Urothelium cell line (cell line): ENCODE results near the gene HDX.
"Not testable (repeated sequence)": the region's sequence is repeated elsewhere in the genome, so short reads cannot be mapped to it uniquely, and the experiment has no call there.

ENCODE experiments used
- DNase-seq: peaks from one replicate; pipeline ENCODE4 v3.0.0; 2011; ENCODE audit warnings: low spot score, mixed read lengths
- FAIRE-seq: peaks from 2 replicates; lab custom pipeline; 2011; peaks lifted over from hg19 to GRCh38; lab: Jason Lieb, UNC

HDX gene

GRCh38 chrX:84340968-84341367 lies 161.3 kb downstream of the HDX start:
- no peak for FAIRE-seq
- no peak for DNase-seq

- FAIRE-seq (no peak), DNase-seq (peak; percentile 13)
These were observed 162.5 kb downstream of the HDX start for GRCh38 chrX:84339507-84340364.

- FAIRE-seq (no peak), DNase-seq (no peak)
These were observed 165.6 kb downstream of the HDX start for GRCh38 chrX:84336646-84337045.

- DNase-seq = no peak
- FAIRE-seq = no peak
These were observed 167.1 kb downstream of the HDX start for GRCh38 chrX:84335121-84335520.

GRCh38 chrX:84322083-84322827 lies 180.0 kb downstream of the HDX start:
- FAIRE-seq (no peak), DNase-seq (no peak)

- no peak for DNase-seq
- FAIRE-seq = no peak
These were observed 181.6 kb downstream of the HDX start for GRCh38 chrX:84320614-84321013.

GRCh38 chrX:84320023-84320422 lies 182.2 kb downstream of the HDX start:
- no peak for DNase-seq
- no peak for FAIRE-seq

- FAIRE-seq (no peak), DNase-seq (no peak)
These were observed 183.6 kb downstream of the HDX start for GRCh38 chrX:84318661-84319060.

GRCh38 chrX:84315946-84316345 lies 186.3 kb downstream of the HDX start:
- FAIRE-seq, DNase-seq: not testable (repeated sequence)
